Measurements from ENCODE around the gene FBXO21.
"Not testable (repeated sequence)": the region's sequence is repeated elsewhere in the genome, so short reads cannot be mapped to it uniquely, and the experiment has no call there.

Gene FBXO21

GRCh38 chr12:117096501-117097042 is 93.7 kb downstream of the FBXO21 start:
- peaks cover 68% of the 10 kb centered on the region for H4K20me1 ChIP-seq (ENCODE audit: insufficient read depth, low read length, poor library complexity, severe bottlenecking)
- H3K9me3 ChIP-seq (ENCODE audit: insufficient read depth, low read depth, low read length): no peaks in the 10 kb centered on the region
- H3K36me3 ChIP-seq (ENCODE audit: insufficient read depth, low read length): peaks cover 9% of the 10 kb centered on the region; the same call in 1 of the 2 replicates
- H3K4me2 ChIP-seq (ENCODE audit: low read depth, low read length, poor library complexity, severe bottlenecking): peak overlapping the region; percentile 99
- TF ChIP-seq EZH2phosphoT487 (IDR thresholded peaks at IDR 0.05; ENCODE audit: borderline replicate concordance) (no peak), CTCF (conservative IDR thresholded peaks at IDR 0.05; ENCODE audit: low read length) (no peak)
- no peaks in the 10 kb centered on the region for H3K9me2 ChIP-seq (replicated peaks; ENCODE audit: low read depth, low read length)
- peak overlapping the region; percentile 96 for H3K4me3 ChIP-seq (ENCODE audit: low read length, poor library complexity, severe bottlenecking)
- H3K79me2 ChIP-seq (ENCODE audit: insufficient read depth, low read length): peaks cover 77% of the 10 kb centered on the region
- peak overlapping the region; percentile 83 for H3K9ac ChIP-seq (ENCODE audit: low read depth, low read length, poor library complexity, severe bottlenecking)
- H2AFZ ChIP-seq (ENCODE audit: low read length): no peak overlapping the region
- no peaks in the 10 kb centered on the region for H3K27me3 ChIP-seq (ENCODE audit: insufficient read depth, low read length, poor library complexity, severe bottlenecking)
- no peaks in the 10 kb centered on the region for H3F3A ChIP-seq (ENCODE audit: low read depth)
- H3K4me1 ChIP-seq (ENCODE audit: insufficient read depth, low read length, poor library complexity, severe bottlenecking): peaks cover 76% of the 10 kb centered on the region

DNA sequence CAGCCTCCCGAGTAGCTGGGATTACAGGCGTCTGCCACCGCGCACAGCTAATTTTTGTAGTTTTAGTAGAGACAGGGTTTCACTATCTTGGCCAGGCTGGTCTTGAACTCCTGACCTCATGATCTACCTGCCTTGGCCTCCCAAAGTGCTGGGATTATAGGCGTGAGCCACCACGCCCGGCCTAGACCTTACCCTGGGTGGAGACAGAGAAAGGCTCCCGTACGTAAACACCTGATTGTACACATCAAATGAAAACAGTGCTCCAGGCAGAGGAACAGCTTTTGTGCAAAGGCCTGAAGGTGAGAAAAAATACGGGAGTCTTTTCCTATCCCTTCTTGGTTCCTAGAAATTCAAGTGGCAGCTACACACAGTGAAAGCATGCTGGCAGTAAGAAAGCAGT is 95.1 kb downstream of the FBXO21 start:
- H3K4me1 ChIP-seq (ENCODE audit: insufficient read depth, low read length, poor library complexity, severe bottlenecking): peaks cover 68% of the 10 kb centered on the region
- H3K9me2 ChIP-seq (replicated peaks; ENCODE audit: low read depth, low read length); H2AFZ ChIP-seq (ENCODE audit: low read length); H3K27me3 ChIP-seq (ENCODE audit: insufficient read depth, low read length, poor library complexity, severe bottlenecking); H3K9me3 ChIP-seq (ENCODE audit: insufficient read depth, low read depth, low read length); H3F3A ChIP-seq (ENCODE audit: low read depth): not testable (repeated sequence)
- H3K79me2 ChIP-seq (ENCODE audit: insufficient read depth, low read length): peaks cover 91% of the 10 kb centered on the region
- H3K9ac ChIP-seq (ENCODE audit: low read depth, low read length, poor library complexity, severe bottlenecking): peak overlapping the region; percentile 27
- peaks cover 82% of the 10 kb centered on the region for H4K20me1 ChIP-seq (ENCODE audit: insufficient read depth, low read length, poor library complexity, severe bottlenecking)
- peak overlapping the region; percentile 96 for H3K4me3 ChIP-seq (ENCODE audit: low read length, poor library complexity, severe bottlenecking)
- H3K36me3 ChIP-seq (ENCODE audit: insufficient read depth, low read length): peaks cover 12% of the 10 kb centered on the region; the same call in 1 of the 2 replicates
- H3K4me2 ChIP-seq (ENCODE audit: low read depth, low read length, poor library complexity, severe bottlenecking): peak overlapping the region; percentile 99

DNA sequence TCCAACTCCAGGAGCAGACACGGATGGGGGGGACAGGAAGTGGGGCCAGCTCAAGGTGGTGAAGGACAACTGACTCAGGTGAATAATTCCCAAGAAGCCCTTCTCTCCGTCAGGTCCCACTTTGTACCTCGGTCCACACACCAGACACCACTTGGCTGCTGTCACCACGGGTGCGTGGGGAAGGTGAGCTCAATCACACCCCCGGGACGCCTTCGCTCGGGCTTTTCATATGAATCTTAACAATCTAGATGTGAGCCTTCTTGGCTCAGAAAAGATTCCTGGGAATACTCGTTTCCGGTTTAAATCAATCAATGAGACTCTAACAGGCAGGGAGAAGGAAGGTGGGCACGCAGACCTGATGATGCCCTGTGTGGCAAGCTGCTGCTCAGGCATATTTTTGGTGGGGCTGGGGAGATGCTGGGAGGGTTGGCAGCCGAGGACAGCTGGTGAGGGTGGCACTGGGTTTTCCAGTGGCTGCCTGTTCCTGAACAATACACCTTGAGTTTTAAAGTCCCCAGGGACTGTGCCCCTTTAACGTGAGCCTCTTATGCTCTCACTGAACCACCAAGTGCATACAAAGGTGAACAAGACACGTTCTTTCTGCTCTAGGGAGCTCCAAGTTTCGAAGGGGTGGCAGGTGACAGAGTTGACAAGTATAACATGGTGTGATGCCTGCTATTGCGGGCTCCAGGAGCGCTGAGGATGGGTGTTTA is 96.2 kb downstream of the FBXO21 start:
- Histone ChIP-seq H3K27me3 (ENCODE audit: insufficient read depth, low read length, poor library complexity, severe bottlenecking) (no peaks in the 10 kb centered on the region), H3K9ac (ENCODE audit: low read depth, low read length, poor library complexity, severe bottlenecking) (peak overlapping the region; percentile 10), H4K20me1 (ENCODE audit: insufficient read depth, low read length, poor library complexity, severe bottlenecking) (peaks cover 85% of the 10 kb centered on the region), H3F3A (ENCODE audit: low read depth) (no peaks in the 10 kb centered on the region), H3K9me2 (replicated peaks; ENCODE audit: low read depth, low read length) (no peaks in the 10 kb centered on the region), H2AFZ (ENCODE audit: low read length) (no peak overlapping the region), H3K4me3 (ENCODE audit: low read length, poor library complexity, severe bottlenecking) (peak overlapping the region; percentile 35), H3K4me2 (ENCODE audit: low read depth, low read length, poor library complexity, severe bottlenecking) (peak overlapping the region; percentile 99), H3K4me1 (ENCODE audit: insufficient read depth, low read length, poor library complexity, severe bottlenecking) (peaks cover 62% of the 10 kb centered on the region), H3K36me3 (ENCODE audit: insufficient read depth, low read length) (peaks cover 16% of the 10 kb centered on the region), H3K9me3 (ENCODE audit: insufficient read depth, low read depth, low read length) (peaks cover 6% of the 10 kb centered on the region; the same call in 1 of the 2 replicates), H3K79me2 (ENCODE audit: insufficient read depth, low read length) (peaks cover 100% of the 10 kb centered on the region)
- TF ChIP-seq EZH2phosphoT487 (IDR thresholded peaks at IDR 0.05; ENCODE audit: borderline replicate concordance): no peak

DNA sequence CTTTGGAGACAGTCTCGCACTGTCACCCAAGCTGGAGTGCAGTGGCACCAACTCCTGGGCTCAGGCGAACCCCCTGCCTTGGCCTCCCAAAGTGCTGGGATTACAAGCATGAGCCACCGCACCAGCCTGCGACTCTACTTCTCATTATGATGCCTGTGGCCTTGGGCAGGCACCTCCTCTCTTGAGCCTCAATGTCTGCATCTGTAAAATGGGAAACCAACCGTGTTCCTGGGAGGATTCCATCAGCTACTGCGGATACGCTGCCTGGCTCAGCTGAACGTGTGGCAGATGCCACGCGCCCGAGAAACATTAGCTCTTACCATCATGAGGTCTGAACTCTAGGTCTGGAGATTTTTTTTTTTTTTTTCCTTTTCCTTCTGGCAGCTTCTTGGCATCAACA is 96.8 kb downstream of the FBXO21 start:
- H3F3A ChIP-seq (ENCODE audit: low read depth): no peaks in the 10 kb centered on the region
- peak overlapping the region; percentile 36 for H3K4me3 ChIP-seq (ENCODE audit: low read length, poor library complexity, severe bottlenecking)
- H3K79me2 ChIP-seq (ENCODE audit: insufficient read depth, low read length): peaks cover 100% of the 10 kb centered on the region
- no peaks in the 10 kb centered on the region for H3K9me2 ChIP-seq (replicated peaks; ENCODE audit: low read depth, low read length)
- no peak for TF ChIP-seq CTCF (conservative IDR thresholded peaks at IDR 0.05; ENCODE audit: low read length)
- TF ChIP-seq EZH2phosphoT487 (IDR thresholded peaks at IDR 0.05; ENCODE audit: borderline replicate concordance): no peak
- peak overlapping the region; percentile 99 for H3K4me2 ChIP-seq (ENCODE audit: low read depth, low read length, poor library complexity, severe bottlenecking)
- peaks cover 6% of the 10 kb centered on the region; the same call in 1 of the 2 replicates for H3K9me3 ChIP-seq (ENCODE audit: insufficient read depth, low read depth, low read length)
- peaks cover 62% of the 10 kb centered on the region for H3K4me1 ChIP-seq (ENCODE audit: insufficient read depth, low read length, poor library complexity, severe bottlenecking)
- H3K36me3 ChIP-seq (ENCODE audit: insufficient read depth, low read length): peaks cover 16% of the 10 kb centered on the region
- H3K27me3 ChIP-seq (ENCODE audit: insufficient read depth, low read length, poor library complexity, severe bottlenecking): no peaks in the 10 kb centered on the region
- peaks cover 84% of the 10 kb centered on the region for H4K20me1 ChIP-seq (ENCODE audit: insufficient read depth, low read length, poor library complexity, severe bottlenecking)
- H2AFZ ChIP-seq (ENCODE audit: low read length): no peak overlapping the region
- no peak overlapping the region for H3K9ac ChIP-seq (ENCODE audit: low read depth, low read length, poor library complexity, severe bottlenecking)

Measured in Loucy (cell line).